Ureter (tissue), 1 donor: Measurements from ENCODE around the gene FNDC3B. TPM values are rescaled to one million over a fixed set of nuclear protein-coding genes. Genes with fewer than 3 reads are reported as not detected.

Experiments
- DNase-seq: peaks from one replicate; pipeline ENCODE4 v3.0.0-alpha.2; 2020; ENCODE audit warnings: low spot score
- total RNA-seq: library from RNA; stranded (reverse); gene quantifications from one replicate; pipeline ENCODE4 v1.2.4, GENCODE V29; 2023
- donor health status: DM: yes; HTN: yes; CAD: no.

Gene FNDC3B
- total RNA-seq, 1 donor from 2014 or later = 191 TPM

GRCh38 chr3:172259726-172260248, 220.4 kb downstream of the FNDC3B start:
- no peak for DNase-seq

- DNase-seq = no peak
Measured at GRCh38 chr3:172260381-172260780, 221.0 kb downstream of the FNDC3B start.

- DNase-seq = no peak
Measured at GRCh38 chr3:172261054-172261453, 221.7 kb downstream of the FNDC3B start.

GRCh38 chr3:172262991-172263608, 223.7 kb downstream of the FNDC3B start:
- DNase-seq = no peak

- no peak for DNase-seq
Measured at GRCh38 chr3:172263781-172264486, 224.6 kb downstream of the FNDC3B start.

GRCh38 chr3:172266103-172266502, 226.7 kb downstream of the FNDC3B start:
- no peak for DNase-seq

GRCh38 chr3:172268425-172268824, 229.0 kb downstream of the FNDC3B start:
- no peak for DNase-seq

- DNase-seq = no peak
Measured at GRCh38 chr3:172268868-172269267, 229.5 kb downstream of the FNDC3B start.

GRCh38 chr3:172270557-172271166, 231.3 kb downstream of the FNDC3B start:
- no peak for DNase-seq

GRCh38 chr3:172271386-172271976, 232.1 kb downstream of the FNDC3B start:
- no peak for DNase-seq

GRCh38 chr3:172272698-172273097, 233.3 kb downstream of the FNDC3B start:
- DNase-seq = no peak

- DNase-seq = no peak
Measured at GRCh38 chr3:172273378-172273777, 234.0 kb downstream of the FNDC3B start.

GRCh38 chr3:172274906-172275305, 235.5 kb downstream of the FNDC3B start:
- DNase-seq = no peak

- DNase-seq = no peak
Measured at GRCh38 chr3:172275586-172275985, 236.2 kb downstream of the FNDC3B start.

GRCh38 chr3:172276103-172276502, 236.7 kb downstream of the FNDC3B start:
- no peak for DNase-seq

GRCh38 chr3:172277151-172277652, 237.8 kb downstream of the FNDC3B start:
- DNase-seq = no peak

GRCh38 chr3:172279191-172279640, 239.8 kb downstream of the FNDC3B start:
- DNase-seq = no peak

GRCh38 chr3:172279974-172280373, 240.6 kb downstream of the FNDC3B start:
- no peak for DNase-seq

GRCh38 chr3:172280406-172281051, 241.2 kb downstream of the FNDC3B start:
- DNase-seq = no peak

GRCh38 chr3:172281884-172282283, 242.5 kb downstream of the FNDC3B start:
- no peak for DNase-seq

GRCh38 chr3:172282850-172283249, 243.5 kb downstream of the FNDC3B start:
- DNase-seq = no peak
